CD4-positive, alpha-beta memory T cell (primary cell): ENCODE data around the gene CLSTN1. TPM values are rescaled to one million over a fixed set of nuclear protein-coding genes. Genes with fewer than 3 reads are reported as not detected.
"Not testable (repeated sequence)": the region's sequence is repeated elsewhere in the genome, so short reads cannot be mapped to it uniquely, and the experiment has no call there.

Experiments
- CTCF ChIA-PET: fragments of 350-600 bp; sonication (Branson Sonifier 250); formaldehyde crosslinking; loops from one replicate; lab custom pipeline; 2021; ENCODE audit warnings: inconsistent platforms; ENCODE audit not compliant: partially characterized antibody; lab: Charles Lee
- POLR2A ChIA-PET: fragments of 350-600 bp; sonication (Branson Sonifier 250); formaldehyde crosslinking; loops from one replicate; lab custom pipeline; 2021; ENCODE audit not compliant: partially characterized antibody; lab: Charles Lee
- DNase-seq, 5 donors: peaks; one replicate each; pipeline versions ENCODE4 v3.0.0 to v3.0.0-alpha.2; 2020 to 2022; ENCODE audit warnings: mixed read lengths in 1 of 5
- H3K27ac ChIP-seq: one replicate; pipeline ENCODE4 v1.7.0; 2013; ENCODE audit warnings: low read depth, low read length
- H3K27me3 ChIP-seq: 2 replicates; pipeline ENCODE4 v1.7.0; 2013; ENCODE audit warnings: mild to moderate bottlenecking, low read length, moderate library complexity; ENCODE audit not compliant: insufficient read depth
- H3K36me3 ChIP-seq: 2 replicates; pipeline ENCODE4 v1.7.0; 2013; ENCODE audit warnings: mild to moderate bottlenecking, low read length, moderate library complexity; ENCODE audit not compliant: insufficient read depth
- H3K4me1 ChIP-seq: 2 replicates; pipeline ENCODE4 v1.7.0; 2013; ENCODE audit warnings: mild to moderate bottlenecking, low read length, moderate library complexity; ENCODE audit not compliant: insufficient read depth
- H3K4me3 ChIP-seq, 2 donors: one replicate each; pipeline ENCODE4 v1.7.0; 2013; ENCODE audit warnings: low read length in 2 of 2, mild to moderate bottlenecking in 1 of 2
- H3K9me3 ChIP-seq, 2 donors: one replicate each; pipeline ENCODE4 v1.7.0; 2013; ENCODE audit warnings: low read length in 2 of 2, control low read depth in 1 of 2; ENCODE audit not compliant: control insufficient read depth in 1 of 2
- H3K27ac Mint-ChIP-seq, 7 donors: one replicate each; pipeline ENCODE4 v1.8.0; 2020 to 2021; ENCODE audit warnings: mixed read lengths in 7 of 7, mild to moderate bottlenecking in 6 of 7, inconsistent platforms in 3 of 7, moderate library complexity in 3 of 7
- H3K27me3 Mint-ChIP-seq, 2 donors: one replicate each; pipeline ENCODE4 v1.8.0; 2020 to 2021; ENCODE audit warnings: mixed read lengths in 2 of 2
- H3K36me3 Mint-ChIP-seq, 2 donors: one replicate each; pipeline ENCODE4 v1.8.0; 2020 to 2021; ENCODE audit warnings: mixed read lengths in 2 of 2, inconsistent platforms in 1 of 2, mild to moderate bottlenecking in 1 of 2
- H3K4me1 Mint-ChIP-seq, 4 donors: one replicate each; pipeline ENCODE4 v1.8.0; 2020 to 2021; ENCODE audit warnings: mixed read lengths in 4 of 4, mild to moderate bottlenecking in 1 of 4
- H3K4me3 Mint-ChIP-seq, 8 donors: one replicate each; pipeline ENCODE4 v1.8.0; 2020 to 2021; ENCODE audit warnings: mixed read lengths in 8 of 8, mild to moderate bottlenecking in 7 of 8, moderate library complexity in 6 of 8, inconsistent platforms in 3 of 8
- H3K9me3 Mint-ChIP-seq, 8 donors: one replicate each; pipeline ENCODE4 v1.8.0; 2020 to 2021; ENCODE audit warnings: mixed read lengths in 8 of 8, mild to moderate bottlenecking in 5 of 8, inconsistent platforms in 3 of 8, moderate library complexity in 1 of 8
- intact Hi-C: fragments of 100-400 bp; cut with micrococcal nuclease; formaldehyde crosslinking; loops from one replicate; pipeline ENCODE4 v1.15.1; 2023
- polyA plus RNA-seq, 2 donors: library from polyadenylated mRNA; unstranded; fragments of 300-500 nt; fragmentation: Illumina TruSeq; gene quantifications; one replicate each; pipeline ENCODE4 v1.2.3, GENCODE V29; 2021
- total RNA-seq, 2 experiments: library from RNA; stranded (reverse); gene quantifications; one replicate each; pipeline ENCODE4 v1.2.3, GENCODE V29; 2021

CLSTN1 gene
- total and polyA plus RNA-seq, 4 experiments from 2014 or later: 6.9 to 109 (median 78.7) TPM

GRCh38 chr1:9815150-9815549 lies 8.6 kb downstream of the CLSTN1 start:
- H3K27me3 ChIP-seq: no peaks in the 10 kb centered on the region
- no peaks in the 10 kb centered on the region for H3K9me3 Mint-ChIP-seq
- H3K4me1 ChIP-seq: peaks cover 31% of the 10 kb centered on the region
- no peaks in the 10 kb centered on the region for H3K36me3 ChIP-seq
- peaks cover 20 to 55% (median 35%) of the 10 kb centered on the region in 4 donors for H3K4me1 Mint-ChIP-seq
- H3K4me3 Mint-ChIP-seq: no peak overlapping the region
- ChIA-PET POLR2A (no interaction called here), CTCF (interaction anchor here (1.2 kb wide), 1 partner anchor 29 kb away, joined by 3 read pairs; no protein-coding TSS in a partner anchor)
- no peak for DNase-seq
- peak overlapping the region in 1 of 7 donors; percentile 30 for H3K27ac Mint-ChIP-seq
- no peak overlapping the region for H3K27ac ChIP-seq
- H3K36me3 Mint-ChIP-seq: peaks cover 0 to 8% of the 10 kb centered on the region in 2 donors
- H3K9me3 ChIP-seq: no peaks in the 10 kb centered on the region
- H3K4me3 ChIP-seq: no peak overlapping the region
- H3K27me3 Mint-ChIP-seq: no peaks in the 10 kb centered on the region
- intact Hi-C loops: no loop called here

- peak overlapping the region in 2 of 7 donors; percentile 30 to 68 for H3K27ac Mint-ChIP-seq
- POLR2A ChIA-PET: no interaction called here
These were observed 9.1 kb downstream of the CLSTN1 start for GRCh38 chr1:9814619-9815018.

DNA sequence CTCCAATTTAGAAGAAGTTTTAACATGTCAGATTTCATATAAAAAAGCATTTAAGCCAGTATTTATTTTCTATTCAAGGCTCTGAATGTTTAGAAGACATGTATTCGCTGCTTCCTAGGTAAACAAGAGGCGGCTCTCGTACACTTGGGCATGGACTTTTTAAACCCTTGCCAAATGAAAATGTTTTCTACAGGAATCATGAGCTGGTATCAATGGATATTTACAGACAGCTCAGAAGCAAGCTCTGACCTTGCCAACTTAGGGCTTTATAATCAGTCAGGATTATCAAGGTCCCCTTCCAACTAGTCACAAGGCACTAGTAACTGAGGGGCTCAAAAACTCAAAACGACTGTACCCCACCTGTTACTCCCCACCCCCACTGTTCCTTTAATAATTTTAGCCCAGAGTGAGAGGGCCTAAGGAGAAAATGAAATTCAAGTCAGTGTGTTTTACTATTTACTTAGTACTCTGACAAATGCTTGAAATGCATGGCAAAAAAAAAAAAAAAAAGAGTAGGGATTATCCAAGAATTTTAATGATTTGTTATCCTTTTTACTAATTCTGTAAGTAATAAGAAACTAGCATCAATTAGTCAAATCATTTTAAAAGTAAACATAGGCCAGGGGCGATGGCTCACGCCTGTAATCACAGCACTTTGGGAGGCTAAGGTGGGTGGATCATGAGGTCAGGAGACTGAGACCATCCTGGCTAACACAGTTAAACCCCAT lies 12.4 kb downstream of the CLSTN1 start:
- no peak overlapping the region for H3K27ac ChIP-seq
- H3K4me1 ChIP-seq: peaks cover 44% of the 10 kb centered on the region
- intact Hi-C loops: no loop called here
- Mint-ChIP-seq H3K9me3 (no peaks in the 10 kb centered on the region), H3K27me3 (no peaks in the 10 kb centered on the region), H3K27ac (peak overlapping the region in 1 of 7 donors; percentile 22), H3K4me3 (no peak overlapping the region), H3K36me3 (peaks cover 0 to 9% of the 10 kb centered on the region in 2 donors), H3K4me1 (peaks cover 38 to 73% (median 50%) of the 10 kb centered on the region in 4 donors)
- H3K9me3 ChIP-seq: no peaks in the 10 kb centered on the region
- no peaks in the 10 kb centered on the region for H3K27me3 ChIP-seq
- no peaks in the 10 kb centered on the region for H3K36me3 ChIP-seq
- ChIA-PET POLR2A (no interaction called here), CTCF (interaction anchor here (1.1 to 2.7 kb wide), 3 partner anchors 26 to 196 kb away, joined by 3 to 12 read pairs (median 6); no protein-coding TSS in a partner anchor)
- no peak overlapping the region for H3K4me3 ChIP-seq
- DNase-seq: no peak

More at GRCh38 chr1:9814619-9815018, 9.1 kb downstream of the CLSTN1 start:
- Histone ChIP-seq H3K27me3 (no peaks in the 10 kb centered on the region), H3K9me3 (no peaks in the 10 kb centered on the region), H3K4me3 (no peak overlapping the region), H3K36me3 (no peaks in the 10 kb centered on the region), H3K4me1 (peaks cover 26% of the 10 kb centered on the region), H3K27ac (no peak overlapping the region)
- Mint-ChIP-seq H3K36me3 (peaks cover 0 to 8% of the 10 kb centered on the region in 2 donors), H3K4me3 (peak overlapping the region in 1 of 8 donors; percentile 38), H3K9me3 (no peaks in the 10 kb centered on the region), H3K27me3 (no peaks in the 10 kb centered on the region), H3K4me1 (peaks cover 20 to 53% (median 32%) of the 10 kb centered on the region in 4 donors)
- intact Hi-C loops: no loop called here
- CTCF ChIA-PET: interaction anchor here (1.2 kb wide), 1 partner anchor 29 kb away, joined by 3 read pairs; no protein-coding TSS in a partner anchor
- no peak for DNase-seq

DNA sequence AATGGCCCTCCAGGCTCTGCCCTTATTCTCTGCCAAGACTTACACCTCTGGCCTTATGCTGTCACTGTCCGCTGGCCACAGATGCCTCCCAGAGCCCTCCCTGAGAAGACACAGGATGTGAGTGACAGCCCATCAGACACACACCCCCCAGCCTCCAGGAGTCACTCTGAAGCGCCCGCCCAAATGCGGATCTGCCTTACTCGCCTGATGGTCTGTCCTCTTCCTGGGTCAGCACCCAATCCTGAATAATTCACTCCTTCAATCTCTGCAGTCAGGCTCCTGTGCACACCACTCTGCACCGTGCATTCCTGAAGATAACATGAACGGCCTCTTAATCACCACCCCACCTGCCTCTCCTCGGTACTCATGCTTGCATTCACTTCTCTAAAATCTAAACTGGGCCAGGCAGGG lies 14.7 kb downstream of the CLSTN1 start:
- H3K27ac Mint-ChIP-seq: peak overlapping the region in 6 of 7 donors; percentile 13 to 66 (median 44)
- no peaks in the 10 kb centered on the region for H3K9me3 ChIP-seq
- H3K4me1 Mint-ChIP-seq: peaks cover 31 to 69% (median 47%) of the 10 kb centered on the region in 4 donors
- no peaks in the 10 kb centered on the region for H3K27me3 ChIP-seq
- no peak overlapping the region for H3K27ac ChIP-seq
- peaks cover 0 to 6% of the 10 kb centered on the region in 2 donors for H3K36me3 Mint-ChIP-seq
- CTCF ChIA-PET: no interaction called here
- peak overlapping the region in 1 of 8 donors; percentile 45 for H3K4me3 Mint-ChIP-seq
- H3K27me3 Mint-ChIP-seq: no peaks in the 10 kb centered on the region
- H3K36me3 ChIP-seq: no peaks in the 10 kb centered on the region
- H3K9me3 Mint-ChIP-seq: no peaks in the 10 kb centered on the region
- POLR2A ChIA-PET: interaction anchor here (1.1 kb wide), 1 partner anchor 13 kb away, joined by 3 read pairs; no protein-coding TSS in a partner anchor
- H3K4me3 ChIP-seq: no peak overlapping the region
- no peak for DNase-seq
- intact Hi-C loops: no loop called here
- H3K4me1 ChIP-seq: peaks cover 43% of the 10 kb centered on the region

- Histone ChIP-seq H3K27me3 (no peaks in the 10 kb centered on the region), H3K36me3 (no peaks in the 10 kb centered on the region), H3K4me3 (no peak overlapping the region), H3K9me3 (no peaks in the 10 kb centered on the region), H3K27ac (no peak overlapping the region), H3K4me1 (peaks cover 43% of the 10 kb centered on the region)
- POLR2A ChIA-PET: interaction anchor here (0.5 to 1.1 kb wide), 3 partner anchors 14 to 22 kb away, joined by 3 to 5 read pairs (median 3); no protein-coding TSS in a partner anchor
- CTCF ChIA-PET: interaction anchor here (0.7 kb wide), 1 partner anchor 24 kb away, joined by 3 read pairs; no protein-coding TSS in a partner anchor
- Mint-ChIP-seq H3K9me3 (no peaks in the 10 kb centered on the region), H3K36me3 (peaks cover 0 to 4% of the 10 kb centered on the region in 2 donors), H3K4me1 (peaks cover 30 to 64% (median 44%) of the 10 kb centered on the region in 4 donors), H3K27me3 (no peaks in the 10 kb centered on the region), H3K4me3 (no peak overlapping the region), H3K27ac (peak overlapping the region in 1 of 7 donors; percentile 28)
- DNase-seq: no peak
- intact Hi-C loops: no loop called here
These were observed 15.3 kb downstream of the CLSTN1 start for GRCh38 chr1:9808459-9808858.

GRCh38 chr1:9807541-9807940 lies 16.2 kb downstream of the CLSTN1 start:
- peaks cover 51% of the 10 kb centered on the region for H3K4me1 ChIP-seq
- CTCF ChIA-PET: no interaction called here
- Mint-ChIP-seq H3K36me3 (peaks cover 0 to 4% of the 10 kb centered on the region in 2 donors), H3K9me3 (no peaks in the 10 kb centered on the region), H3K27me3 (no peaks in the 10 kb centered on the region), H3K27ac (peak overlapping the region in 3 of 7 donors; percentile 17 to 61 (median 42)), H3K4me3 (no peak overlapping the region), H3K4me1 (peaks cover 34 to 68% (median 45%) of the 10 kb centered on the region in 4 donors)
- no peak overlapping the region for H3K27ac ChIP-seq
- POLR2A ChIA-PET: no interaction called here
- H3K36me3 ChIP-seq: no peaks in the 10 kb centered on the region
- no peak overlapping the region for H3K4me3 ChIP-seq
- intact Hi-C loops: no loop called here
- no peak for DNase-seq
- no peaks in the 10 kb centered on the region for H3K27me3 ChIP-seq
- H3K9me3 ChIP-seq: no peaks in the 10 kb centered on the region

- H3K4me1 ChIP-seq: peaks cover 53% of the 10 kb centered on the region
- H3K27me3 ChIP-seq, H3K27me3 Mint-ChIP-seq, H3K4me3 ChIP-seq, DNase-seq, H3K27ac ChIP-seq, H3K9me3 Mint-ChIP-seq, H3K9me3 ChIP-seq, H3K36me3 Mint-ChIP-seq, H3K36me3 ChIP-seq, intact Hi-C loops: not testable (repeated sequence)
- POLR2A ChIA-PET: interaction anchor here (0.9 kb wide), 1 partner anchor 19 kb away, joined by 3 read pairs; no protein-coding TSS in a partner anchor
- Mint-ChIP-seq H3K4me3 (peak overlapping the region in 1 of 8 donors; percentile 22), H3K4me1 (peaks cover 40 to 69% (median 54%) of the 10 kb centered on the region in 4 donors), H3K27ac (peak overlapping the region in 2 of 7 donors; percentile 48 to 59)
- CTCF ChIA-PET: interaction anchor here (0.8 to 1.0 kb wide), 2 partner anchors 21 to 56 kb away, joined by 3 read pairs; no protein-coding TSS in a partner anchor
These were observed 17.8 kb downstream of the CLSTN1 start for GRCh38 chr1:9805972-9806371.
